ENCODE results near the gene BMERB1. TPM values are rescaled to one million over a fixed set of nuclear protein-coding genes. Genes with fewer than 3 reads are reported as not detected.

The BMERB1 gene
- total RNA-seq, 1 experiment from 2014 or later, result 13.6 TPM

- TF ChIP-seq NR1H2 (CRISPR knock-in tag; IDR thresholded peaks at IDR 0.05) (no peak), EMX1 (CRISPR knock-in tag; IDR thresholded peaks at IDR 0.05) (no peak), ZNF121 (CRISPR knock-in tag; IDR thresholded peaks at IDR 0.05) (no peak), AR (CRISPR knock-in tag; IDR thresholded peaks at IDR 0.05) (no peak), NR2C2 (CRISPR knock-in tag; IDR thresholded peaks at IDR 0.05) (no peak), FOXK1 (CRISPR knock-in tag; IDR thresholded peaks at IDR 0.05) (no peak), TEAD4 (CRISPR knock-in tag; IDR thresholded peaks at IDR 0.05) (no peak), SMAD4 (CRISPR knock-in tag; IDR thresholded peaks at IDR 0.05) (no peak), IRF1 (CRISPR knock-in tag; IDR thresholded peaks at IDR 0.05) (no peak), ZNF532 (CRISPR knock-in tag; IDR thresholded peaks at IDR 0.05; ENCODE audit: borderline replicate concordance) (no peak)
Observed at GRCh38 chr16:15459791-15460190, 25.4 kb downstream of the BMERB1 start (continued).

- Mint-ChIP-seq H3K36me3 (no peaks in the 10 kb centered on the region), H3K27ac (no peak overlapping the region), H3K9me3 (no peaks in the 10 kb centered on the region), H3K4me3 (no peak overlapping the region), H3K27me3 (ENCODE audit: low read depth) (peaks cover 2% of the 10 kb centered on the region; the same call in 1 of the 2 replicates), H3K4me1 (no peaks in the 10 kb centered on the region)
- no peak for TF ChIP-seq ZNF138 (CRISPR knock-in tag; conservative IDR thresholded peaks at IDR 0.05)
- no peak for TF ChIP-seq GTF2I (CRISPR knock-in tag; conservative IDR thresholded peaks at IDR 0.05)
- TF ChIP-seq MAX (CRISPR knock-in tag; IDR thresholded peaks at IDR 0.05), result no peak
- TF ChIP-seq PRDM15 (CRISPR knock-in tag; IDR thresholded peaks at IDR 0.05), result no peak
- no peak for TF ChIP-seq NFYB (CRISPR knock-in tag; conservative IDR thresholded peaks at IDR 0.05; ENCODE audit: low read depth)
- no peak for TF ChIP-seq MYBL2 (CRISPR knock-in tag; IDR thresholded peaks at IDR 0.05)
- no peak for TF ChIP-seq HMGXB4 (CRISPR knock-in tag; IDR thresholded peaks at IDR 0.05)
- TF ChIP-seq E2F5 (CRISPR knock-in tag; IDR thresholded peaks at IDR 0.05), result no peak
- TF ChIP-seq CBFB (CRISPR knock-in tag; IDR thresholded peaks at IDR 0.05; ENCODE audit: low read depth), result no peak
- POLR2A ChIA-PET, result no interaction called here
- DNase-seq (ENCODE audit: low spot score) (no peak), ATAC-seq (no peak)
- CTCF ChIA-PET, result interaction anchor here (0.9 kb wide), 1 partner anchor 182 kb away, joined by 3 read pairs; the partner anchor contains the start of gene MARF1
Observed at GRCh38 chr16:15460601-15461000, 26.2 kb downstream of the BMERB1 start.
